SK-N-SH (cell line): ENCODE results near the gene ANKDD1A.

Experiments
- CHD2 ChIP-seq: fragments of 150-350 bp; IDR thresholded peaks from 2 replicates; pipeline ENCODE4 v1.6.1; 2018; ENCODE audit warnings: low read length; ENCODE audit not compliant: partially characterized antibody
- CTCF ChIP-seq: fragments of 200-600 bp; sonication (generic); IDR thresholded peaks from 2 replicates; pipeline ENCODE4 v1.6.1; 2017; ENCODE audit warnings: antibody characterized with exemption, mild to moderate bottlenecking, moderate library complexity
- EZH2phosphoT487 ChIP-seq: fragments of 200-600 bp; sonication (generic); IDR thresholded peaks from 2 replicates; pipeline ENCODE4 v1.6.1; 2017; ENCODE audit warnings: low read depth, mixed run types, mild to moderate bottlenecking, antibody characterized with exemption, moderate library complexity, borderline replicate concordance
- FOSL2 ChIP-seq: IDR thresholded peaks from 2 replicates; pipeline ENCODE4 v1.4.0; 2012; ENCODE audit warnings: low read depth, mild to moderate bottlenecking, moderate library complexity, borderline replicate concordance
- FOXM1 ChIP-seq: IDR thresholded peaks from 2 replicates; pipeline ENCODE4 v1.4.0; 2012; ENCODE audit warnings: low read depth, mild to moderate bottlenecking
- JUND ChIP-seq: IDR thresholded peaks from 2 replicates; pipeline ENCODE4 v1.4.0; 2012
- MAX ChIP-seq: IDR thresholded peaks from 2 replicates; pipeline ENCODE4 v1.4.0; 2012; ENCODE audit warnings: low read depth
- PBX3 ChIP-seq: IDR thresholded peaks from 2 replicates; pipeline ENCODE4; 2012
- POLR2AphosphoS5 ChIP-seq: IDR thresholded peaks from 2 replicates; pipeline ENCODE4 v1.6.1; 2012; ENCODE audit warnings: low read depth, low read length
- RAD21 ChIP-seq: IDR thresholded peaks from 2 replicates; pipeline ENCODE4 v1.6.1; 2012; ENCODE audit warnings: mild to moderate bottlenecking, low read length
- RCOR1 ChIP-seq: fragments of 150-350 bp; IDR thresholded peaks from 2 replicates; pipeline ENCODE4 v1.6.1; 2017; ENCODE audit warnings: antibody characterized with exemption, low read length
- SMC3 ChIP-seq: IDR thresholded peaks from 2 replicates; pipeline ENCODE4 v1.6.1; 2012; ENCODE audit warnings: low read depth, low read length, improper control_type of control experiment
- ZBTB33 ChIP-seq: IDR thresholded peaks from 2 replicates; pipeline ENCODE4 v1.4.0; 2012; ENCODE audit warnings: low read depth, borderline replicate concordance

DNA sequence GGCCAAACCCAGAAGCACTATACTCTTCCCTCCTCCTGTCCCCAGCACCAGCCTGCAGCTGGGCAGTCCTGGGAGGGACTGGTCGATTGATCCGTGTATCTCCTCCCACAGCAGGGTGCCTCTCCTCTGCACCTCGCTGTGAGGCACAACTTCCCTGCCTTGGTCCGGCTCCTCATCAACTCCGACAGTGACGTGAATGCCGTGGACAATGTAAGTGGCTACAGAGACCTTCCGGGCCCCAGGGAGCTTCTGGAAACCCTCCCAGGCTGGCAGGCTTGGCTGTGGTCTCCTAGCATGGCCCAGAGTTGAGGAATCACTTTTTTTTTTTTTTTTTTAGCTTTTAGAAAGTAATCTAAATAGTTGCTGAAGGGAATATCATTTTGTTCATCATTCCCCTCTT is 30.7 kb downstream of the ANKDD1A start:
- TF ChIP-seq POLR2AphosphoS5: no peak
- no peak for TF ChIP-seq RCOR1
- TF ChIP-seq EZH2phosphoT487: no peak
- TF ChIP-seq CTCF: no peak
- TF ChIP-seq SMC3: no peak
- no peak for TF ChIP-seq FOSL2
- no peak for TF ChIP-seq PBX3
- TF ChIP-seq RAD21: no peak
- TF ChIP-seq CHD2: no peak
- no peak for TF ChIP-seq ZBTB33
- no peak for TF ChIP-seq MAX
- TF ChIP-seq FOXM1: no peak
- no peak for TF ChIP-seq JUND
